DND-41 (cell line): Measurements from ENCODE around the gene MAST4.

Experiments
- ATAC-seq: fragments of 200-7000 bp; cut with Tn5 transposase; 3 replicates; pipeline ENCODE4 v1.9.1; 2021; ENCODE audit warnings: low read depth; ENCODE audit not compliant: insufficient read depth
- DNase-seq: peaks from one replicate; pipeline ENCODE4 v3.0.0-alpha.2; 2020
- H2AFZ ChIP-seq: 2 replicates; pipeline ENCODE4 v1.6.0; 2012; ENCODE audit warnings: low read depth, low read length
- H3K27ac ChIP-seq: 2 replicates; pipeline ENCODE4 v1.5.1; 2012; ENCODE audit warnings: low read length, inconsistent platforms
- H3K27me3 ChIP-seq: fragments of 200-600 bp; sonication (generic); 2 replicates; pipeline ENCODE4 v1.6.0; 2012; ENCODE audit warnings: low read length, mild to moderate bottlenecking, inconsistent platforms; ENCODE audit not compliant: insufficient read depth, poor library complexity
- H3K36me3 ChIP-seq: 2 replicates; pipeline ENCODE4 v1.5.1; 2012; ENCODE audit warnings: low read length, inconsistent platforms; ENCODE audit not compliant: insufficient read depth
- H3K4me1 ChIP-seq: 2 replicates; pipeline ENCODE4 v1.5.1; 2012; ENCODE audit warnings: mild to moderate bottlenecking, low read length; ENCODE audit not compliant: insufficient read depth
- H3K4me2 ChIP-seq: 2 replicates; pipeline ENCODE4 v1.6.0; 2012; ENCODE audit warnings: mild to moderate bottlenecking, moderate library complexity, low read length, inconsistent platforms; ENCODE audit not compliant: insufficient read depth
- H3K4me3 ChIP-seq, 2 experiments: fragments of 200-600 bp in 1 of 2; shearing (Covaris generic) in 1 of 2; 2 replicates each; pipeline ENCODE4 v1.5.1; 2012 to 2016; ENCODE audit warnings: inconsistent platforms in 2 of 2, low read length in 2 of 2, mild to moderate bottlenecking in 2 of 2, low read depth in 1 of 2, moderate library complexity in 1 of 2
- H3K79me2 ChIP-seq: 2 replicates; pipeline ENCODE4 v1.6.0; 2012; ENCODE audit warnings: low read length, inconsistent platforms; ENCODE audit not compliant: insufficient read depth
- H3K9ac ChIP-seq: 2 replicates; pipeline ENCODE4 v1.6.0; 2012; ENCODE audit warnings: low read depth, mild to moderate bottlenecking, inconsistent platforms, low read length, moderate library complexity
- H3K9me3 ChIP-seq: 2 replicates; pipeline ENCODE4 v1.5.1; 2012; ENCODE audit warnings: low read length, moderate library complexity, mild to moderate bottlenecking, inconsistent platforms; ENCODE audit not compliant: insufficient read depth, severe bottlenecking
- H4K20me1 ChIP-seq: 2 replicates; pipeline ENCODE4 v1.6.0; 2012; ENCODE audit warnings: low read length; ENCODE audit not compliant: insufficient read depth
- EZH2 ChIP-seq: IDR thresholded peaks from 3 replicates; pipeline ENCODE4 v1.6.1; 2012; ENCODE audit warnings: borderline replicate concordance, low read depth, mild to moderate bottlenecking, moderate library complexity, low read length, inconsistent platforms; ENCODE audit not compliant: severe bottlenecking
- TF ChIP-seq, protein P1 (sequence below): IDR thresholded peaks from 2 replicates; pipeline ENCODE4 v1.5.1; 2012; ENCODE audit warnings: borderline replicate concordance, low read length, moderate library complexity, mild to moderate bottlenecking; ENCODE audit not compliant: poor library complexity, severe bottlenecking; ENCODE audit errors: extremely low read depth

MAST4 gene

DNA sequence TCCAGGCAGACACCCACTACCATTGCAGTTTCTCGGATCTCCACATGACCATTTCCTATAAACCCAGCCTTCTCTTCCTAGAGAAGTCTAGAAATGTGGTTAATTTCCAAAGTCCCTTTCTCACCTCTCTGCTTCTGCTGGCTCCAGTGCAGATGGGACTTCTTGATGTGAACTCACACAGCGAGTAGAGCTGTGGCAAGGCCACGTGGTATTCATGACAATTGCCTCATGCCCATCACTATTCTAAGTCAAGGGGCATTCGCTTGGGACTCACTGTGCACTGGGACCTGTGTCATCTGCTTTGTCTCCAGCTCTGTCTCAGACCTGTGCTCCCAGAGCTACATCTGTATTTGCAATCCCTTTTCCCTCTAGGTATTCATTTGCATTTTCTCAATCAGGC, 594.2 kb downstream of the MAST4 start:
- Histone ChIP-seq H3K9me3 (peaks cover 2% of the 10 kb centered on the region), H3K4me1 (peaks cover 28% of the 10 kb centered on the region), H3K27me3 (no peaks in the 10 kb centered on the region), H3K36me3 (no peaks in the 10 kb centered on the region), H3K79me2 (no peaks in the 10 kb centered on the region), H2AFZ (no peak overlapping the region), H3K4me2 (no peak overlapping the region), H4K20me1 (no peaks in the 10 kb centered on the region), H3K9ac (no peak overlapping the region), H3K27ac (no peak overlapping the region), H3K4me3 (no peak overlapping the region)
- no peak for TF ChIP-seq EZH2
- TF ChIP-seq, protein P1, sequence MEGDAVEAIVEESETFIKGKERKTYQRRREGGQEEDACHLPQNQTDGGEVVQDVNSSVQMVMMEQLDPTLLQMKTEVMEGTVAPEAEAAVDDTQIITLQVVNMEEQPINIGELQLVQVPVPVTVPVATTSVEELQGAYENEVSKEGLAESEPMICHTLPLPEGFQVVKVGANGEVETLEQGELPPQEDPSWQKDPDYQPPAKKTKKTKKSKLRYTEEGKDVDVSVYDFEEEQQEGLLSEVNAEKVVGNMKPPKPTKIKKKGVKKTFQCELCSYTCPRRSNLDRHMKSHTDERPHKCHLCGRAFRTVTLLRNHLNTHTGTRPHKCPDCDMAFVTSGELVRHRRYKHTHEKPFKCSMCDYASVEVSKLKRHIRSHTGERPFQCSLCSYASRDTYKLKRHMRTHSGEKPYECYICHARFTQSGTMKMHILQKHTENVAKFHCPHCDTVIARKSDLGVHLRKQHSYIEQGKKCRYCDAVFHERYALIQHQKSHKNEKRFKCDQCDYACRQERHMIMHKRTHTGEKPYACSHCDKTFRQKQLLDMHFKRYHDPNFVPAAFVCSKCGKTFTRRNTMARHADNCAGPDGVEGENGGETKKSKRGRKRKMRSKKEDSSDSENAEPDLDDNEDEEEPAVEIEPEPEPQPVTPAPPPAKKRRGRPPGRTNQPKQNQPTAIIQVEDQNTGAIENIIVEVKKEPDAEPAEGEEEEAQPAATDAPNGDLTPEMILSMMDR, result no peak
- DNase-seq (no peak), ATAC-seq (no peak)

GRCh38 chr5:67190861-67191260, 594.7 kb downstream of the MAST4 start:
- Histone ChIP-seq H2AFZ (no peak overlapping the region), H3K36me3 (no peaks in the 10 kb centered on the region), H3K4me1 (peaks cover 28% of the 10 kb centered on the region), H3K4me2 (no peak overlapping the region), H3K4me3 (no peak overlapping the region), H4K20me1 (no peaks in the 10 kb centered on the region), H3K79me2 (no peaks in the 10 kb centered on the region), H3K27ac (no peak overlapping the region; the same call in 1 of the 2 replicates), H3K9ac (no peak overlapping the region), H3K27me3 (no peaks in the 10 kb centered on the region), H3K9me3 (peaks cover 2% of the 10 kb centered on the region)
- DNase-seq, result no peak
- TF ChIP-seq, protein P1, result no peak
- no peak for TF ChIP-seq EZH2
- ATAC-seq, result no peak

- ATAC-seq (no peak), DNase-seq (no peak)
- TF ChIP-seq EZH2, result no peak
- TF ChIP-seq, protein P1, result no peak
- Histone ChIP-seq H3K4me1 (peaks cover 12% of the 10 kb centered on the region), H3K4me2 (no peak overlapping the region), H2AFZ (no peak overlapping the region), H3K4me3 (no peak overlapping the region), H3K27ac (no peak overlapping the region), H3K27me3 (no peaks in the 10 kb centered on the region), H4K20me1 (no peaks in the 10 kb centered on the region), H3K79me2 (no peaks in the 10 kb centered on the region), H3K36me3 (no peaks in the 10 kb centered on the region), H3K9ac (no peak overlapping the region), H3K9me3 (peaks cover 2% of the 10 kb centered on the region)
These were observed 596.7 kb downstream of the MAST4 start for GRCh38 chr5:67192719-67193438.

GRCh38 chr5:67193439-67193807, 597.2 kb downstream of the MAST4 start:
- DNase-seq, result no peak
- Histone ChIP-seq H3K9me3 (peaks cover 2% of the 10 kb centered on the region), H3K4me1 (peaks cover 7% of the 10 kb centered on the region), H2AFZ (no peak overlapping the region), H3K4me3 (no peak overlapping the region), H3K4me2 (no peak overlapping the region), H3K36me3 (no peaks in the 10 kb centered on the region), H3K9ac (no peak overlapping the region), H3K79me2 (no peaks in the 10 kb centered on the region), H4K20me1 (no peaks in the 10 kb centered on the region), H3K27me3 (no peaks in the 10 kb centered on the region), H3K27ac (no peak overlapping the region)
- no peak for ATAC-seq
- TF ChIP-seq, protein P1, result no peak
- TF ChIP-seq EZH2, result no peak
